HG03139 (cell line): ENCODE measurements around the gene IL1F10.

Experiments
- ATAC-seq: cut with Tn5 transposase; IDR thresholded peaks from one replicate; pipeline ENCODE4 v1.9.1; 2021; ENCODE audit not compliant: unreplicated experiment

Gene IL1F10, protein sequence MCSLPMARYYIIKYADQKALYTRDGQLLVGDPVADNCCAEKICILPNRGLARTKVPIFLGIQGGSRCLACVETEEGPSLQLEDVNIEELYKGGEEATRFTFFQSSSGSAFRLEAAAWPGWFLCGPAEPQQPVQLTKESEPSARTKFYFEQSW

DNA sequence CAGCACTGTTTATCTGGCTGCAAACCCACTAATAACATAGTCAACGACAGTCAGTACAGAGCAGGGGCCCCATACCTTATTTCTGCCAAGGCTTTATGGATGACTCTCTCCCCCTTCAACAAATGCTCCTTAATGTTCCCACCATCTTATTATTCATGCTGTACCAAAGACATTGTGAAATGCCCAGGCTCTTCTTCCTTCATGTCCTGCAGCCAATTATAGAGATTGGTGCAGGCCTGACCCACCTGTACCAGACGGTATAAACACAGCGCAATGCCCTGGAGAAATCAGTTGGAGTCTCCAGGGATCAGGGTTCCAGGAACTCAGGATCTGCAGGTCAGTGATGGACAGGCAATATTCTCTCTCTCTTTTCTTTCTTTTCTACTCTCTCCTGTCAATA, at the start of gene IL1F10:
IL1F10 (plus strand) TSS at position 290 of the 400 bp plus-strand sequence. CDS start 4,769 bp downstream, outside the sequence.
- no peak for ATAC-seq

DNA sequence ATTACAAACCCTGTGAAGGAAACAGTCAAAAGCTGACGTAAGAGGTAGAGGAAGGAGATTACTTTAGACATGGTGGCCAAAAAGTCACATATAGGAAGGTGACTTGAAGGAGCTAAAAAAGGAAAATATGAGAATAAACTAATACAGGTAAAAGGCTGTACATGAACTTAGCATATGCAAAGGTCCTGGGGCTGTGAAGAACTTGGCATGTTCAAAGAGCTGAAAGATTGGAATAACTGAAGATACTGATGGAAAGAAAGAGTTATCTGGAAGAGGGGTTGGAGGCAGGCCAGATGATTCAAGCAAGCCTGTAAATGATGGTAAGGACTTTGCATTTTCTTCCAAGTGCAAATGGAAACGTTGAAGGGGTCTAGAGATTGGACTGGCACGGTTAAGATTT, 49.3 kb upstream of the IL1F10 start:
- no peak for ATAC-seq

DNA sequence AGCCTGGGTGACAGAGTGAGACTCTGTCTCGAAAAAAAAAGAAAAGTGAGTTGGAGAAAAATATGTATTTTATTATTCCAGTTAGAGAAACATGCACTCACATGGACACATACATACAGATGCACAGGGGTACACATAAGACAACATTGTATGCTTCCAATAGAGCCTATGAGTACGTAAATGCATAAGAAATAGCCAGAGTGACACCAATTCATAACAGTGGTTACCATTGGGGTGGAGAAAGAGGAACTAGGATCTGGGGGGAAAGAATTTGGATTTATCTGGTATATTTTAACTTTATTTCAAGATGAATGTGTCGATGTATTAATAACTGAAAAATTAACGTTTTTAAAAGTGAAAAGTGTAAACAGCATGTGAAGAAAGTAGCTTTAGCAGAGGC, 46.5 kb upstream of the IL1F10 start:
- ATAC-seq = no peak

DNA sequence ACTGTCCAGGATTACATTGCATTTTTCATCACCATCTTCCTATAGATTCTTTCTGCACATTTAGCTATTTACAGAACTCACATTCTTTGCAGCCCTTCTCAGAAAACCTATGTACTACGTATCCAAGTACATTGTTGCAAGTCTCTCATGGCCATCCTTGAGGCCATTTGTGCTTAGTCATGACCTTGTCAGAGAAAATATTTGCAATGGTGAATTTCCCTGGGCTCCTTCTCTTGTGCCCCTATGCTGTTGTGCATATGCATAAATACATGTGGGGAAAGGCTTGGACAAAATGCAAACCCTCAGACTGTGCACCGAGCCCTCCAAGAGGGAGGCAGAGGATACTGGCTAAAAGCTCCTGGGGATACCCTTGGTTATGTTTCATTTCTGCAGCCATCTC, 43.0 kb upstream of the IL1F10 start:
- ATAC-seq = no peak

DNA sequence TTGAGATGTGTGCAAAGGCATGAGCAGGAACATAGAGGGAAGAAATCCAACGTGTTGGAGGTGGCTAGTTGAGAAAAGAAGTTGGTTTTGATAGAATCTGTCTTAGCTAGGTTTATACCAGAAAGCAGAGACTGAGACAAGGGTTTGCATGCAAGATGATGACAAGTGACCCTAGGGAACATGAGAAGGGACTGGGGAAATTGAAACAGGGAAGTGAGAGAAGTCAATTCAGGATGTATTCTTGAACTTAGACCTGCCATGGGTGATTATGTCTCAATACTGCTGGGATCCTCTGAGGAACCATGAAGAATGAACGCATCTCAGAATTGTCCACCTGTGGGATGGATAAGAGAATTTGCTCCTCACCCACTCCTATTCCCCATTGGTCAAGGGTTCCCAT, 42.0 kb upstream of the IL1F10 start:
- ATAC-seq = no peak

DNA sequence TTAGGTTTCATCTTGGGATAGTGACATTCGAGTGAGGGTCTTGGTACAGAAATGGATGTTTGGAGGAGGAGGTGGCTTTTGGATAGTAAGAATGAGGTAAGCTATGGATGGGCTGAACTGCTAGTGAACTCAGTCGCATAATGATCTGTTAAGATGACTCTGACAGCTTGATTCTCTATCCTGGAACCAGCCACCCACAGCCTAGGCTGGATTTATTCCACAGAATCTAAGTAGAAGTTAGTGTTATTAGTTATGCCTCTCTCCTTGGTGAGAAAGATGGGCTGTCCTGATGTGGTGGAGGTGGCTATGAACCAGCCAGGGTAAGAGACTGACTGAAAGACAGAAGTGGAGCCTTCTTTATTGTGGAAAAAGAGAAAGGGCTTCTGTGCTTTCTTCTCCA, 40.1 kb upstream of the IL1F10 start:
- no peak for ATAC-seq

DNA sequence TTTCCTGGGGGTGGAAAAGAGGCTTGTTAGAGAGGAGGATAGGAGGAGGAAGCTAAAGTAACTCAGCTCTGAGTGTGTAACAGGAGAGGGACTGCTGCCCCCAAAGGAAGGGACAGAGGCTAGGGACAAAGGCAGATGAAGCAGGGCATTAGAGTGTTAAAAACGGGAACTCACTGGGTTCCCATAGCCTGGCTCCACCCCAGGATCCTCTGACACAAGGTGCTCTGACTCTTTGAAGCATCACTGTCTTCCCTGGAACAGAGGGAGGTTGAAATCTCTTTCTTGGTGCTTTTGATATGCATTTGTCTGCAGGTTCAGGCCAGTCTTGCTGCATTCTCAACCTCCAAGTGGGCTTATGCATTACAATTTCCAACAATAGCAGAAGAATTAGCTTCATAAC, 39.7 kb upstream of the IL1F10 start:
- no peak for ATAC-seq

DNA sequence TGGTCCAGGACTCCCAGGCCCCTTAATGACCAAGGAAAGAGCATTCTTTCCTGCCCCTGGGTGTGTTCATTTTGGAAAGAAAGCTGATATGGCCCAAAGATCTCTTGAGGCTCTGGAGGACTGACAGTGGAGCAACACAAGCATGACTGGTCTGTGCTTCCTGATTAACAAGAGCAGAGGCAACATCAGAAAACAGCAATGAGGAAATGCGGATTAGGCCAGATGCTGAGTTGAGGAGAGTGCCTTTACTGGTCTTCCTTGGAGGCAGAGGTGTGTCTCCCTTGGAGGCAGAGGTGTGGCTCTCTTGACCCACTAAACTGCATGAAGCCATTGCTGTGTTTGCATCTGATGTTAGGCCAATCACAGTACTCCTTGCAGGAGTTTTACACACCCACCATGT, 35.0 kb upstream of the IL1F10 start:
- ATAC-seq = no peak

DNA sequence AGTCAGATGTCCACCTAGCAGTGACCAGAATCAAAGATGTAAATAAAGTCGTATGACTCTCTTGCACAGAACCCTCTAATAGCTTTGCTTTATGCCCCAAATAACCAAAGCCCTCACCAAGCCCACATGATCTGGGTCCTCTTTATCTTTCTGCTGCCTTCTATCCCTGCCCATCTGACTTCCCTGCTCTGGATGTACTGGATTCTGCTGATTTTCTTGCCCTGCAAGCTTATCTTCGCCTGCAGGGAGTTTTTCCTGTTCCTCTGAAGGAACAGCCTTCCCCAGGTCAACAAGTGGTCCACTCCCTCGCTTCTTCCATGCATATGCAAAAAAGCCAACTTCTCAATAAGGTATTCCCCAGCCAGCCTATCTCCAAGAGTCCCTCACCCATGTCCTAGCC, 33.8 kb upstream of the IL1F10 start:
- ATAC-seq = no peak

DNA sequence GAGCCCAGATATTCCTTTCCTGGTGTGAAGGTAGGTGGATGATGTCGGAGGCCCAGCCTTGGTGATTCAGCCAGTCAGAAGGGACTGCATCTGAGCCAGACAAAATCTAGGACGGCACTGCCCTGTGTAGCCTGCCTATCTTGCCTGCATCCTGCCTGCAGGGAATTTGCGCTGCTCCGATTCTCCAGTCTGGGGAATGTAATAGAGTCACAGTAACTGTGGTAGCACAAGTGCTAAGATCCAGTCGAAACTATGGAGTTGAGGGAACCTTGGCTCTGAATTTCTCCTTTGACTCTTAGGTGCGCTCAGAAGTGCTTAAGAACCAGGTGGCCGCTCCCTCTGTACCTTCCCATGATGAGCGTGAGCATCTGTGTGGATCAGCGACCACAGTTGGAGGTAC, 31.0 kb upstream of the IL1F10 start:
- ATAC-seq = no peak

DNA sequence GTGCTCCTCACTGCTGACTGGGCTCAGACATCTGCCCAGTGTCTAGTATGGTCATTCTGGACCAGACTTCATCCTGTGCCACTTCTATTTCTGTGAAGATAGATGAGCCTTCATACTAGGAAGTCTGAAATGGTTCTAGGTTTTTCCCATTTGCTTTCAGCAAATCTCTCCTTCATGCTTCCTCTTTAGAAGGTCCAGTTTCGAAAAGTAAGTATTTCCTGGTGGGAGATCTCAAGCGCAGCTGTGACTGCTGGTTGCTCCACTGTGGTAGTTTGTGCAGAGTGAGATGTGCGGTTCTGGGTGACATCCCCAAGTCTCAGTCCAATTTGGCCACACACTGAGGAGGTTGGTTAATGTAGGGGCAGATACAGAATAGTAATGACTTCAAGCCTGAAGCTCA, 29.5 kb upstream of the IL1F10 start:
- ATAC-seq = no peak

DNA sequence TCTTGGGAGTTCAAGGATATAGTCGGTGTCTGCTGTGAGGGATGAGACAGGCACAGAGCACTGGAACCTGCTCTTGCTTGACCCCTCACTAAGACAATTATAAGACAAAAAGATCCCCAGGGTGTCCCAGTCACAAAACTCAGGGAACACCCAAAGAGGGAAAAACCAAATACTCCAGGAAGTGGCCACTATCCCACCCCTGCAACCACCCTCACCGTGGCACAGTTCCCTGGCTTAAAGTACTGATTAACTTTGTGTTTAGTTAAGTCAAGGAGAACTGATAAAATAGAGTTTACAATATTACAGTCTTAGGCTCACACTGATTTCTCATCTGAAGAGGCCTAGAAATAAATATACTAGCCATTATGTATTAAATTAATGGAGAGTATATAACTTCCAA, 28.6 kb upstream of the IL1F10 start:
- ATAC-seq = no peak

DNA sequence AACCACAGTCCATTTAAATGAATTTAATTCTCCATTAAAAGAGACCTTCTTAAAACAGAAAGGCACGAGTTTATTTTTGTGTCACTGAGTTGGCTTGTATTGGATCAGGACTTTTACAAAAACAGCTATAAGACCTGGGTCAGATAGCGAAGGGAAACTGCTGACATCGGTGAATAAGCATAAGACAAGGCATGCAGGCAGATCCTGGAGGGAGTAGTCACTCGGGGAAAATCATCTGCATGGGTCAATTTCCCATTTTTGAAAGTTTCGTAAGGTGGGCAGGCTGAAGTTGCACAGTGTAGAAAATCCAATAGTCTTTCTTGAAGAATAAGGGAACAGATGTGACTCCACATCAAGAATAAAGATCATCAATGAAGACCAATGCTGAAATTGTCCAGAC, 28.1 kb upstream of the IL1F10 start:
- no peak for ATAC-seq

DNA sequence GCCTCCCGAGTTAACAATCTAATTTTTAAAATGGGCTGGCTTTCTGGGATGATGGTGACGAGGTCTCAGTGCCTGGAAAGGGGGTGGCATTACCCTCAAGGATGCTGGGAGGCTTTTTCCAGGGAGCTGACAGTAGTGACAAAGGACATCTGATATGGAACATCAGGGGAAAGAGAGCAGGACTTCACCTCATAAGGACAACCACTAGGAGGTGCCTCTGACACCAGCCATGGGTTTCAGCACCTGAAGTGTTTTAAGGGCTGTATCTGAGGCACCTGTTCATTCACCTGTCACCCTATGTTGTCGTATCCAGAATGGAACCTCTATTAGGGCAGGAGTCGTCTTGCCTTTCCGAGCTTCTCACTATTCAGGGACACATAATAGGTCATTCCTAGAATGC, 25.9 kb upstream of the IL1F10 start:
- no peak for ATAC-seq

DNA sequence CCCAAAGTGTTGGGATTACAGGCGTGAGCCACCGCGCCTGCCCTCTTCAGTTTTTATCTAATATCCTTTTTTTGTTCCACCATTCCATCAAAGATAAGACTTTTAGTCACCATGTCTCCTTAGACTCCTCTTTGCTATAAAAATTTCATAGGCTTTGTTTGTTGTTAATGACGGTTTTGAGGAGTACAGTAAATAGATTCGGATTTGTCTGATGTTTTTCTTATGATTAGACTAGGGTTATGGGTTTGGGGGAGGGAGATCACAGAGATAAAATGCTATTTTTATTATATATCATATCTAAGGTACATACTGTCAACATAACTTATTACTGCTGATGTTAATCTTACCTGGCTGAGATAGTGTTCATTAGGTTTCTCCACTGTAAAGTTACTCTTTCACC, 21.3 kb upstream of the IL1F10 start:
- ATAC-seq = no peak

DNA sequence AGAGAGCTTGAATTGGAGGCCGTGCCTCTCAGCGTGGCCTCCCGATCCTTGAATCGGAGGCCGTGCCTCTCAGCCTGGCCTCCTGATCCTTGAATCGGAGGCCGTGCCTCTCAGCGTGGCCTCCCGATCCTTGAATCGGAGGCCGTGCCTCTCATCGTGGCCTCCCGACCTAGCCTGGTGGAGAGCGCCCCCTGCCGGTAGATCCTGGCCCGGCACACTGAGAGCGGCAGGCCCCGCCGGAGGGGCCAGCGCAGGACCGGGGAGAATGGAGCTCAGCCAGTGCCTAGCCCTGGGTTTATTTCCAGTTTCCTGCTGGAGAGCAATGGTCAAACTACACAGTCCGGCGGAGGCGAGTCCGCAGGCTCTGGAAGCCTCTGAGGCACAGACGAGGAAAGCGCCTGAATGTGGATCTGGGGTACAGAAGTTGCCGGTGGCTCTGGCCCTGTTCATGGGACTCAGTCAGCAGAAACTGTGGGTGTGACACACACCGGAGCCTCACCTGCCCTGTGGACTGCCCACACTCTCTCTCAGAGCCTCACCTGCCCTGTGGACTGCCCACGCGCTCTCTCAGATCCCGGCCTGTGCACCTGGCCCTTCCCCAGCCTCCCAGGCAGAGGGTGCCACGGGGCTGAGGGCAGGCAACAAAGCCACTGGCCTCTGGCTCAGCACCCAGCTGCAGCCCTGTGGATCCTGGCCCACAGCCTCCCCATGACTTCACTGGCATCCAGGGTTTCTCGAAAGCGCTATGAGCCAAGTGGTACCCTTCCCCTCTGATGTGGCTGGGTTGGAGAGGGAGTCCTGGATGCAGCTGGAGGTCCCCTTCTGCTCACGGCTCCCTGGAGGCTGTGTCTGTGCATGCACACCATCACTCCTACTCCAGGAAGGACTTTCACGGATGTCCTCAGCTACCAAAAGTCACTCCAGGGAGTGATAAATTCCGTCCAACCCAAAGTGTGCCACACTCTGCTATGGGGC, 16.6 kb upstream of the IL1F10 start:
- ATAC-seq = no peak

DNA sequence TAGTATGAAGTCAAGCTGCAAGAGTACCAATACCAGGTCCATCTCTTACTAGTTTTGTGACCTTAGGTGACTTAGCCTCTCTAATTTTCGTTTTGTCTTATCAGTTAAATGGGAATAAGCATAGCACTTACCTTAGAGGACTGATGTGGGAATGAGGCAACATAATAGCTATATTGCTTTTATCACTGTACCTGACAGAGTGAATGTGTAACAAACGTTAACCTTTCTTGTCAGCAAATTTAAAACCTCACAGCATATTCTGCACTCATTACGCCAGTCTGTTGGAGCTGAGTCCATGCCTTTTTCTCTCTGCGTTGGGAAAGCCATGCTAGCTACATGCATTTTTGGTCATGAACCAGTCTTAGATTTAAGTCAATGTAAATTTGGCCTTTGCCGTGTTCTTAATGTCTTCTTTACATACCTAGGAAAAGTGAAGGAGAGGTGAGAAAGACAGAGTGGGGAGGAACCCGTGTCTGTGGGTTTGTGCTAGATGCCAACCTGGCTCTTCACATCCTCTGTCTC, 15.3 kb upstream of the IL1F10 start, which contains the start of gene IL36B:
IL36B (minus strand) TSS at position 472 of the 522 bp plus-strand sequence.
- ATAC-seq = no peak

DNA sequence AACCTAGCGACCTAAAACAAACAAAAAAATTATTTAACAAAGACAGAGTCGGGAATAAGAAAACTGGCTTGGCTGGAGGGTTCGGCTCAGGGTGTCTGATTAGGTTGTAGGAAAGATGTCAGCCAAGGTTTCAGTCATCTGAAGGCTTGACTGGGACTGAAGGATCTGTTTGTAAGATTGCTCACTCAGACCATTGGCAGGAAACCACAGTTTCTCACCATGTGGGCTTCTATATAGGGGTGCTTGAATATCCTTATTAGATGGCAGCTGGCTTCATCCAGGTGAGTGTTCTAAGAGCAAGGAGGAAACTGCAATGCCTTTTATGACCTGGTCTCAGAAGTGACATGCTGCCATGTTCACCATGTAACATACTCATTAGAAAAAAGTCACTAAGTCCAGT, 14.1 kb upstream of the IL1F10 start:
- no peak for ATAC-seq

DNA sequence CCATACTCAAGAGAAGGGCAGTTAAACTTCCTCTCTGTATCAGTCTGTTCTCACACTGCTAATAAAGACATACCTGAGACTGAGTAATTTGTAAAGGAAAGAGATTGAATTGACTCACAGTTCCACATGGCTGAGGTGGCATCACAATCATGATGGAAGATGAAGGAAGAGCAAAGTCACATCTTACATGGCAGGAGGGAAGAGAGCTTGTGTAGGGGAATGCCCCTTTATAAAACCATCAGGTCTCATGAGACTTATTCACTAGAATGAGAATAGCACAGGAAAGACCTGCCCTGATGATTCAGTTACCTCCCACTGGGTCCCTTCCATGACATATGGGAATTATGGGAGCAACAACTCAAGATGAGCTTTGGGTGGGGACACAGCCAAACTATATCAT, 13.7 kb upstream of the IL1F10 start:
- ATAC-seq = no peak

DNA sequence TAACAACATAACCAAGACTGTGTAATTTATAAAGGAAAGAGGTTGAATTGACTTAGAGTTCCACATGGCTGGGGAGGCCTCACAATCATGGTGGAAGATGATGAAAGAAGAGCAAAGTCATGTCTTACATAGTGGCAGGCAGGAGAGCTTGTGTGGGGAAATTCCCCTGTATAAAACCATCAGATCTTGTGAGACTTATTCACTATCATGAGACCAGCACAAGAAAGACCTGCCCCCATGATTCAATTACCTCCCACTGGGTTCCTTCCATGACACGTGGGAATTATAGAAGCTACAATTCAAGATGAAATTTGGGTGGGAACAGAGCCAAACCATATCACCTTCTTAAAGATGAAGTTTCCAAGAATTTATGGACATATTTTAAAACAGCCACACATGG, 11.2 kb upstream of the IL1F10 start:
- ATAC-seq = no peak

DNA sequence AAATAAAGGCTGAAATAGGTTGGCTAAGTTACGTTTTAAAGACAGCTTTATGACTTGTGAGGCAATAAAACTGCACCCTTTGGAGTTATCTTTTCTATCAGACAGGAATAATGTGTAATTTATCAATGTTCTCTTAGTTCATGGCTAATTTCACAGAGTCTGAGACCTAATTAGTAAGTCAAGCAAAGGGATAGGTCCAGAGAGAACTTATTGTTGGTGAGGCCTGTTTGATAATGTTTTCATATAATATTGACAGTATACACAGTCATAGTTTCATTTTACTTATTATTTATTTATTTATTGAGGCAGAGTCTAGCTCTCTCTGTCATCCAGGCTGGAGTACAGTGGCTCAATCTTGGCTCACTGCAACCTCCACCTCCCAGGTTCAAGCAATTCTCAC, 10.7 kb upstream of the IL1F10 start:
- ATAC-seq = no peak

DNA sequence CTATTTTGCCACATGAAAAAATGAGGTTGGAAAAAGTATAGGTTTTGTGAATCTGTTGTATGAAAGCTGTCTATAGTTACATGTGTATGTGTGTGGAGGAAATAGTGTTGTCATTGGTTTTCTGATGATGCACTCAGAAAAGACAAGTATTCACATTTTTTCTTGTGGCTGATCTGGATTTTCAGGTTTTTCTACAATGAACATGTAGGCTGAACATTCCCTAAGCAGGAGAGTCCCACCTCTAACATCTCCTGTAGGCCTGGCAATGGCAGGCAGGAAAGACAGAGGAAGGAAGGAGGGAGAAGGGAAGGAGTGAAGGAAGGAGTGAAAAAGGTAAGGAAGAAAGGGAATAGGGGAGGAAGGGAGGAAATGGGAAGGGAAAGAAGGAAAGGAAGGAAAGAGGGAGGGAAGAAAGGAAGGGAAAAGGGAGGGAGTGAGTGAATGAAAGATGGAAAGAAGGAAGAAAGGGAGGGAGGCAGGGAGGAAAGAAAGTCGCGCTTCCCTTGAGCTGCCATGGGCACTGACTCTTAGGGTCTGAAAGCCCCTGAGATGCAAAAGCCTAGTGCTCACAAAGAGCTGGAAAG, 9.3 kb upstream of the IL1F10 start:
- no peak for ATAC-seq
